Kidney epithelial cell (primary cell): ENCODE data around the gene NTM. TPM values are rescaled to one million over a fixed set of nuclear protein-coding genes. Genes with fewer than 3 reads are reported as not detected.

ENCODE experiments used
- DNase-seq: peaks from one replicate; pipeline ENCODE4 v3.0.0-alpha.2; 2010; ENCODE audit warnings: low read depth
- H3K27me3 ChIP-seq: 2 replicates; pipeline ENCODE4 v1.6.0; 2011; ENCODE audit warnings: low read length; ENCODE audit not compliant: control insufficient read depth, insufficient read depth
- H3K36me3 ChIP-seq: 2 replicates; pipeline ENCODE4 v1.5.1; 2011; ENCODE audit warnings: low read length; ENCODE audit not compliant: control insufficient read depth, insufficient read depth
- H3K4me3 ChIP-seq: 2 replicates; pipeline ENCODE4 v1.5.1; 2011; ENCODE audit warnings: low read depth, mild to moderate bottlenecking, control low read depth, low read length
- CTCF ChIP-seq: IDR thresholded peaks from 2 replicates; pipeline ENCODE4 v1.5.1; 2011; ENCODE audit warnings: mild to moderate bottlenecking, moderate library complexity, low read length, control low read depth, inconsistent platforms; ENCODE audit not compliant: insufficient read depth, poor library complexity, severe bottlenecking
- total RNA-seq: library from RNA; depleted of rRNA; stranded (reverse); fragments of >200 nt; gene quantifications from 2 replicates; pipeline ENCODE4 v1.2.3, GENCODE V29; 2015

The NTM gene
- total RNA-seq, 1 donor from 2014 or later, result 111 TPM

GRCh38 chr11:131771471-131771870 lies 401.1 kb downstream of the NTM start:
- no peaks in the 10 kb centered on the region for H3K27me3 ChIP-seq
- no peak overlapping the region for H3K4me3 ChIP-seq
- H3K36me3 ChIP-seq, result no peaks in the 10 kb centered on the region
- DNase-seq, result no peak
- TF ChIP-seq CTCF, result no peak

GRCh38 chr11:131773626-131774025 lies 403.2 kb downstream of the NTM start:
- Histone ChIP-seq H3K27me3 (no peaks in the 10 kb centered on the region), H3K36me3 (no peaks in the 10 kb centered on the region), H3K4me3 (no peak overlapping the region)
- no peak for DNase-seq
- no peak for TF ChIP-seq CTCF

DNA sequence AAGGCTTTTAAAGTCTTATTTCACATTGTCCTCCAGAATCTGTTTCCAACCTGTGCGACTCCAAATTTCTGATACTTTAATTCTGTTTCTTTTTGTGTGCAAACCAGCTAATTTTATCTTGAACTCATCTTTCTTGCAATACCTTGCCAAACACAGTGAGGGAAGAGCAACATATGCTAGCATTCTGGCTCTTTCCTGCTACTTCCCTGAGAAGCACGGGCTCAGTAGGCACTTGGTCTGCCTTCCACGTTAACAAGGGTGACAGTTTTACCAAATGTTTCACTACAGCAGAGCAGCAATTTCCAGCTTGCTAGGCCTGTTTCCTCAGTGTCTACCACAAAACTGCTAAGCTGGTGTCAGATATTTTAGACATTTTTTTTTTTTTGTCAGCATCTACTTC lies 405.8 kb downstream of the NTM start:
- Histone ChIP-seq H3K27me3 (no peaks in the 10 kb centered on the region), H3K4me3 (no peak overlapping the region), H3K36me3 (no peaks in the 10 kb centered on the region)
- no peak for TF ChIP-seq CTCF
- DNase-seq, result no peak

DNA sequence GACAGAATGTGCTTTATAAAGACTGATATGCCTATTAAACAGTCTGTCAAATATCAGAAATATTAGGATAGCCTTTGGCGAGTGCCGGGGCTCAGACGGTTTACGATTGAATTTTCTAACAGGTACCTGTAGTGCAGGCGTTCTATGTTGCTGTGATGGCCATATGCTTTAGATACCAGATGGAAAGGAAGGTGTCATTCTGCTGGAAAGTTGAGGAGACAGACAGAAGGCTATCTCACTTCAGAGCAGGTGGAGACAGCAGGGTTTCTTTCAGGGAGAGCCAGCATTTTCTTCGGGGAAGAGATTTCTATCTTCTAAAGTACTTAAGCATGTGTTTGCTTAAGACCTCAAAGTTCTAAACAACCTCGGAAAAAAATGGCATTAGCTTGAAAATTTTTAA lies 415.4 kb downstream of the NTM start:
- Histone ChIP-seq H3K36me3 (no peaks in the 10 kb centered on the region), H3K27me3 (no peaks in the 10 kb centered on the region), H3K4me3 (no peak overlapping the region)
- DNase-seq, result no peak
- TF ChIP-seq CTCF, result no peak

DNA sequence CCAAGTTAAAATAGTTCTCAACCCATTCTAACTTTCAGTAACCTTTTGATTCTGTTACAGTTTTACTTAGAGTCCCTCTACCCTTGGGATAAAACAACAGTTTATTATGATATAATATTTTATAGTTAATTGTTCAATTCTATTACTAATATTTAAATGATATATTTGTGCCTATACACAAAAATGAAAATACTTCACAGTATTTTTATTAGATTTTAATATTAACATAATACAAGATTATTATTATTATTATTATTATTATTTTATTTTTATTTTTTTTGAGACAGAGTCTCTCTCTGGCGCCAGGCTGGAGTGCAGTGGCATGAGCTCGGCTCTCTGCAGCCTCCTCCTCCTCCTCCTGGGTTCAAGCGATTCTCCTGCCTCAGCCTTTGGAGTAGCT lies 416.7 kb downstream of the NTM start:
- H3K4me3 ChIP-seq, result no peak overlapping the region
- H3K36me3 ChIP-seq, result no peaks in the 10 kb centered on the region
- TF ChIP-seq CTCF, result no peak
- H3K27me3 ChIP-seq, result no peaks in the 10 kb centered on the region
- DNase-seq, result no peak

GRCh38 chr11:131790586-131790985 lies 420.2 kb downstream of the NTM start:
- TF ChIP-seq CTCF, result no peak
- no peaks in the 10 kb centered on the region for H3K36me3 ChIP-seq
- no peaks in the 10 kb centered on the region for H3K27me3 ChIP-seq
- no peak for DNase-seq
- H3K4me3 ChIP-seq, result no peak overlapping the region
